ENCODE measurements around the gene PLOD2. TPM values are rescaled to one million over a fixed set of nuclear protein-coding genes. Genes with fewer than 3 reads are reported as not detected.

PLOD2 gene
- total RNA-seq, 1 experiment from 2014 or later = 19.3 TPM

GRCh38 chr3:146072061-146072460, 88.9 kb downstream of the PLOD2 start:
- no peaks in the 10 kb centered on the region for H4K20me1 ChIP-seq (ENCODE audit: control insufficient read depth, insufficient read depth, insufficient read length)
- no peaks in the 10 kb centered on the region for H3K9me3 Mint-ChIP-seq
- H3K27me3 ChIP-seq (ENCODE audit: insufficient read depth, low read length) = no peaks in the 10 kb centered on the region
- no peak overlapping the region for H4K8ac ChIP-seq (replicated peaks; ENCODE audit: insufficient read length, low read depth, low read length)
- no peak overlapping the region for H3K23ac ChIP-seq (ENCODE audit: insufficient read length, low read depth, low read length)
- H2BK5ac ChIP-seq (ENCODE audit: insufficient read length, low read length) = no peak overlapping the region
- peaks cover 3 to 12% (median 7%) of the 10 kb centered on the region in 3 experiments; a peak in 5 of 7 replicates for H3K36me3 Mint-ChIP-seq (ENCODE audit: insufficient read depth in 1 of 3, low read depth in 3 of 3)
- no peak overlapping the region for H3K4me2 ChIP-seq (ENCODE audit: insufficient read depth, insufficient read length, low read length)
- H3K9ac ChIP-seq (ENCODE audit: extremely low read depth, insufficient read length, low read length) = no peak overlapping the region
- H3K56ac ChIP-seq (ENCODE audit: insufficient read length, low read depth, low read length) = no peak overlapping the region
- H3K14ac ChIP-seq (ENCODE audit: insufficient read depth, low read length) = no peak overlapping the region
- no peak overlapping the region for H3T11ph ChIP-seq (ENCODE audit: low read length)
- H3K4me3 Mint-ChIP-seq = no peak overlapping the region
- H3K4ac ChIP-seq (ENCODE audit: low read depth, low read length) = no peak overlapping the region
- peak overlapping the region in 1 of 3 experiments; percentile 45; a peak in 3 of 7 replicates for H3K27ac Mint-ChIP-seq
- no peaks in the 10 kb centered on the region for H3K4me1 ChIP-seq (ENCODE audit: insufficient read depth, low read length)
- H2BK120ac ChIP-seq (ENCODE audit: low read depth, low read length, poor library complexity, severe bottlenecking) = no peak overlapping the region
- H3K27me3 Mint-ChIP-seq (ENCODE audit: low read depth) = no peaks in the 10 kb centered on the region
- DNase-seq = no peak
- no peak overlapping the region for H4K91ac ChIP-seq (ENCODE audit: insufficient read length, low read depth, low read length)
- H3K9me3 ChIP-seq (ENCODE audit: control insufficient read depth, low read depth, low read length) = no peaks in the 10 kb centered on the region
- no peak overlapping the region for H2BK12ac ChIP-seq (ENCODE audit: insufficient read length, low read depth, low read length)
- H3K4me1 Mint-ChIP-seq = peaks cover 4 to 11% of the 10 kb centered on the region in 2 experiments; a peak in 3 of 4 replicates
- no peak overlapping the region for H2AFZ ChIP-seq (ENCODE audit: low read length)
- no peaks in the 10 kb centered on the region for H3K79me1 ChIP-seq (ENCODE audit: insufficient read depth, low read depth, low read length, poor library complexity, severe bottlenecking)
- no peaks in the 10 kb centered on the region for H3K79me2 ChIP-seq (ENCODE audit: insufficient read depth, low read length)
- no peaks in the 10 kb centered on the region for H3K23me2 ChIP-seq (ENCODE audit: insufficient read length, low read depth, low read length, poor library complexity, severe bottlenecking)
- no peak overlapping the region for H3K18ac ChIP-seq (ENCODE audit: insufficient read length, low read depth, low read length)
- no peak overlapping the region for H3K27ac ChIP-seq (ENCODE audit: insufficient read length, low read depth, low read length)
- no peak overlapping the region for H4K5ac ChIP-seq (ENCODE audit: insufficient read length, low read depth, low read length)
- no peak overlapping the region for H2BK15ac ChIP-seq (ENCODE audit: low read depth, low read length)
- H2BK20ac ChIP-seq (ENCODE audit: low read depth, low read length, poor library complexity, severe bottlenecking) = no peak overlapping the region
- WGBS (ENCODE audit: extremely low coverage, insufficient read length, low lambda C conversion rate) = no CpG with 5 or more reads among the region's 3 CpGs
- no peak for TF ChIP-seq CTCF (conservative IDR thresholded peaks at IDR 0.05)
- H2AK5ac ChIP-seq (ENCODE audit: insufficient read length, low read length) = no peak overlapping the region

All from H9 (cell line).